IMR-90 (cell line): ENCODE results near the gene RNASE7.

Experiments
- BHLHE40 ChIP-seq: fragments of 150-350 bp; IDR thresholded peaks from 2 replicates; pipeline ENCODE4 v1.6.1; 2016; ENCODE audit warnings: mild to moderate bottlenecking, low read depth, low read length
- CEBPB ChIP-seq: IDR thresholded peaks from 2 replicates; pipeline ENCODE4 v1.6.1; 2012; ENCODE audit warnings: low read depth, low read length, improper control_type of control experiment
- CTCF ChIP-seq: conservative IDR thresholded peaks from 2 replicates; pipeline ENCODE4 v1.5.1; 2012; ENCODE audit warnings: mild to moderate bottlenecking, low read depth, low read length, improper control_type of control experiment
- FOS ChIP-seq: fragments of 150-350 bp; IDR thresholded peaks from 2 replicates; pipeline ENCODE4 v1.6.1; 2016; ENCODE audit warnings: low read depth, low read length
- MAZ ChIP-seq: IDR thresholded peaks from 2 replicates; pipeline ENCODE4 v1.6.1; 2012; ENCODE audit warnings: low read depth, mild to moderate bottlenecking, low read length, improper control_type of control experiment, moderate library complexity, borderline replicate concordance
- MXI1 ChIP-seq: IDR thresholded peaks from 2 replicates; pipeline ENCODE4 v1.6.1; 2012; ENCODE audit warnings: low read depth, mild to moderate bottlenecking, low read length, moderate library complexity, borderline replicate concordance
- POLR2A ChIP-seq: IDR thresholded peaks from 2 replicates; pipeline ENCODE4 v1.6.1; 2012; ENCODE audit warnings: mild to moderate bottlenecking, low read depth, low read length
- RAD21 ChIP-seq: IDR thresholded peaks from 2 replicates; pipeline ENCODE4 v1.6.1; 2012; ENCODE audit warnings: low read length, improper control_type of control experiment
- RFX5 ChIP-seq: IDR thresholded peaks from 2 replicates; pipeline ENCODE4 v1.8.0; 2012; ENCODE audit warnings: low read depth, mild to moderate bottlenecking, low read length, moderate library complexity
- SMC3 ChIP-seq: fragments of 150-350 bp; IDR thresholded peaks from 2 replicates; pipeline ENCODE4 v1.6.1; 2016; ENCODE audit warnings: low read depth, mild to moderate bottlenecking, antibody characterized with exemption, low read length, moderate library complexity
- TF ChIP-seq, protein P1 (sequence below): fragments of 150-350 bp; IDR thresholded peaks from 2 replicates; pipeline ENCODE4 v1.6.1; 2016; ENCODE audit warnings: low read depth, mild to moderate bottlenecking, low read length, moderate library complexity, borderline replicate concordance
- TF ChIP-seq, protein P2 (sequence below): fragments of 150-350 bp; IDR thresholded peaks from 2 replicates; pipeline ENCODE4 v1.6.1; 2017; ENCODE audit warnings: mild to moderate bottlenecking, antibody characterized with exemption, low read length, low read depth

GRCh38 chr14:21043974-21044618, 1.9 kb downstream of the RNASE7 start:
- TF ChIP-seq POLR2A (no peak), CTCF (no peak), BHLHE40 (no peak), FOS (no peak), RAD21 (no peak), MAZ (no peak), RFX5 (no peak), SMC3 (no peak), CEBPB (peak; percentile 85), MXI1 (no peak)
- TF ChIP-seq, protein P1, sequence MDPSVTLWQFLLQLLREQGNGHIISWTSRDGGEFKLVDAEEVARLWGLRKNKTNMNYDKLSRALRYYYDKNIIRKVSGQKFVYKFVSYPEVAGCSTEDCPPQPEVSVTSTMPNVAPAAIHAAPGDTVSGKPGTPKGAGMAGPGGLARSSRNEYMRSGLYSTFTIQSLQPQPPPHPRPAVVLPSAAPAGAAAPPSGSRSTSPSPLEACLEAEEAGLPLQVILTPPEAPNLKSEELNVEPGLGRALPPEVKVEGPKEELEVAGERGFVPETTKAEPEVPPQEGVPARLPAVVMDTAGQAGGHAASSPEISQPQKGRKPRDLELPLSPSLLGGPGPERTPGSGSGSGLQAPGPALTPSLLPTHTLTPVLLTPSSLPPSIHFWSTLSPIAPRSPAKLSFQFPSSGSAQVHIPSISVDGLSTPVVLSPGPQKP, result no peak
- TF ChIP-seq, protein P2, sequence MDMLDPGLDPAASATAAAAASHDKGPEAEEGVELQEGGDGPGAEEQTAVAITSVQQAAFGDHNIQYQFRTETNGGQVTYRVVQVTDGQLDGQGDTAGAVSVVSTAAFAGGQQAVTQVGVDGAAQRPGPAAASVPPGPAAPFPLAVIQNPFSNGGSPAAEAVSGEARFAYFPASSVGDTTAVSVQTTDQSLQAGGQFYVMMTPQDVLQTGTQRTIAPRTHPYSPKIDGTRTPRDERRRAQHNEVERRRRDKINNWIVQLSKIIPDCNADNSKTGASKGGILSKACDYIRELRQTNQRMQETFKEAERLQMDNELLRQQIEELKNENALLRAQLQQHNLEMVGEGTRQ, result no peak
